Thymus (tissue), 11 donors: ENCODE measurements around the gene MCF2L2. TPM values are rescaled to one million over a fixed set of nuclear protein-coding genes. Genes with fewer than 3 reads are reported as not detected.

ENCODE experiments used
- DNase-seq, 9 donors: peaks; one replicate each; pipeline ENCODE4 v3.0.0-alpha.2; 2013; ENCODE audit warnings: low spot score in 9 of 9, low read depth in 6 of 9, missing footprints in 1 of 9
- H3K27ac ChIP-seq, 2 donors: one replicate each; pipeline ENCODE4 v1.5.1; 2013; ENCODE audit warnings: control low read depth in 1 of 2, low read depth in 1 of 2, low read length in 1 of 2, mild to moderate bottlenecking in 1 of 2, moderate library complexity in 1 of 2
- H3K27me3 ChIP-seq, 2 donors: one replicate each; pipeline ENCODE4 v1.5.1; 2013; ENCODE audit warnings: low read length in 1 of 2; ENCODE audit not compliant: control insufficient read depth in 2 of 2, insufficient read depth in 1 of 2
- H3K36me3 ChIP-seq, 2 donors: one replicate each; pipeline ENCODE4 v1.5.1; 2013; ENCODE audit warnings: low read length in 1 of 2, mild to moderate bottlenecking in 1 of 2, moderate library complexity in 1 of 2; ENCODE audit not compliant: control insufficient read depth in 2 of 2, insufficient read depth in 2 of 2
- H3K4me1 ChIP-seq, 2 donors: one replicate each; pipeline ENCODE4 v1.5.1; 2013; ENCODE audit warnings: low read length in 2 of 2; ENCODE audit not compliant: control insufficient read depth in 2 of 2, insufficient read depth in 2 of 2
- H3K4me3 ChIP-seq, 2 donors: one replicate each; pipeline ENCODE4 v1.5.1; 2013; ENCODE audit warnings: low read length in 2 of 2, control low read depth in 1 of 2, mild to moderate bottlenecking in 1 of 2
- H3K9me3 ChIP-seq, 2 donors: one replicate each; pipeline ENCODE4 v1.5.1; 2013; ENCODE audit warnings: low read length in 1 of 2, mild to moderate bottlenecking in 1 of 2; ENCODE audit not compliant: control insufficient read depth in 2 of 2, insufficient read depth in 1 of 2
- WGBS: extraction: QIAGEN DNeasy Blood & Tissue Kit; methylation state at CpG from one replicate; pipeline ENCODE4 v1.1.7; 2013; 5-methylcytosine and 5-hydroxymethylcytosine counted together
- polyA plus RNA-seq: library from polyadenylated mRNA; stranded (reverse); fragments of 200-250 nt; gene quantifications from one replicate; pipeline ENCODE4 v1.2.3, GENCODE V29; 2013
- total RNA-seq: library from RNA; stranded (reverse); fragments of 120-200 nt; gene quantifications from one replicate; pipeline ENCODE4 v1.2.4, GENCODE V29; 2013
- donor health status: healthy.

MCF2L2 gene
- total and polyA plus RNA-seq, 2 donors: 1.0 to 1.1 TPM

- no peak overlapping the region for H3K4me3 ChIP-seq
- 70% methylated on average over 5 of the region's 5 CpGs for WGBS
- H3K27ac ChIP-seq: no peak overlapping the region
- no peaks in the 10 kb centered on the region for H3K9me3 ChIP-seq
- DNase-seq: no peak
- H3K36me3 ChIP-seq: no peaks in the 10 kb centered on the region
- H3K27me3 ChIP-seq: no peaks in the 10 kb centered on the region
- peaks cover 3 to 16% of the 10 kb centered on the region in 2 donors for H3K4me1 ChIP-seq
Measured at GRCh38 chr3:183308751-183309150, 119.7 kb downstream of the MCF2L2 start.

GRCh38 chr3:183307749-183308148, 120.7 kb downstream of the MCF2L2 start:
- WGBS: 87% methylated on average over 2 of the region's 2 CpGs
- no peak overlapping the region for H3K27ac ChIP-seq

GRCh38 chr3:183306798-183307671, 121.4 kb downstream of the MCF2L2 start:
- WGBS: 31% methylated on average over 9 of the region's 9 CpGs
- H3K27ac ChIP-seq: peak overlapping the region in 1 of 2 donors; percentile 58
- H3K4me3 ChIP-seq: no peak overlapping the region
- no peaks in the 10 kb centered on the region for H3K9me3 ChIP-seq
- peak in 4 of 9 donors; percentile 42 to 76 (median 45) for DNase-seq
- peaks cover 3 to 20% of the 10 kb centered on the region in 2 donors for H3K4me1 ChIP-seq
- no peaks in the 10 kb centered on the region for H3K36me3 ChIP-seq
- H3K27me3 ChIP-seq: no peaks in the 10 kb centered on the region

More at GRCh38 chr3:183307749-183308148, 120.7 kb downstream of the MCF2L2 start:
- H3K9me3 ChIP-seq: no peaks in the 10 kb centered on the region
- no peak for DNase-seq
- H3K36me3 ChIP-seq: no peaks in the 10 kb centered on the region
- H3K4me1 ChIP-seq: peaks cover 3 to 16% of the 10 kb centered on the region in 2 donors
- H3K4me3 ChIP-seq: no peak overlapping the region
- no peaks in the 10 kb centered on the region for H3K27me3 ChIP-seq

GRCh38 chr3:183303690-183304089, 124.7 kb downstream of the MCF2L2 start:
- Histone ChIP-seq H3K36me3 (no peaks in the 10 kb centered on the region), H3K27ac (no peak overlapping the region), H3K27me3 (no peaks in the 10 kb centered on the region), H3K9me3 (peaks cover 0 to 4% of the 10 kb centered on the region in 2 donors), H3K4me1 (peaks cover 5 to 28% of the 10 kb centered on the region in 2 donors), H3K4me3 (no peak overlapping the region)
- no peak for DNase-seq
- WGBS: 98% methylated on average over 2 of the region's 2 CpGs

- Histone ChIP-seq H3K36me3 (no peaks in the 10 kb centered on the region), H3K4me1 (peaks cover 5 to 21% of the 10 kb centered on the region in 2 donors), H3K4me3 (no peak overlapping the region), H3K27ac (no peak overlapping the region), H3K27me3 (no peaks in the 10 kb centered on the region), H3K9me3 (peaks cover 0 to 6% of the 10 kb centered on the region in 2 donors)
- 75% methylated on average over 8 of the region's 8 CpGs for whole genome bisulfite sequencing
- no peak for DNase-seq
Measured at GRCh38 chr3:183301937-183302580, 126.4 kb downstream of the MCF2L2 start.

GRCh38 chr3:183300996-183301562, 127.3 kb downstream of the MCF2L2 start:
- WGBS: 96% methylated on average over 6 of the region's 6 CpGs
- Histone ChIP-seq H3K4me3 (no peak overlapping the region), H3K36me3 (no peaks in the 10 kb centered on the region), H3K9me3 (peaks cover 0 to 6% of the 10 kb centered on the region in 2 donors), H3K4me1 (peaks cover 3 to 12% of the 10 kb centered on the region in 2 donors), H3K27ac (no peak overlapping the region), H3K27me3 (no peaks in the 10 kb centered on the region)
- no peak for DNase-seq

GRCh38 chr3:183299976-183300375, 128.4 kb downstream of the MCF2L2 start:
- Histone ChIP-seq H3K27me3 (no peaks in the 10 kb centered on the region), H3K9me3 (peaks cover 0 to 6% of the 10 kb centered on the region in 2 donors), H3K4me3 (no peak overlapping the region), H3K36me3 (no peaks in the 10 kb centered on the region), H3K27ac (no peak overlapping the region), H3K4me1 (peaks cover 3 to 12% of the 10 kb centered on the region in 2 donors)
- DNase-seq: no peak
- 97% methylated on average over 4 of the region's 4 CpGs for WGBS

GRCh38 chr3:183298701-183299153, 129.7 kb downstream of the MCF2L2 start:
- peaks cover 3 to 12% of the 10 kb centered on the region in 2 donors for H3K4me1 ChIP-seq
- no peaks in the 10 kb centered on the region for H3K27me3 ChIP-seq
- H3K4me3 ChIP-seq: no peak overlapping the region
- WGBS: 49% methylated on average over 5 of the region's 5 CpGs
- peaks cover 0 to 6% of the 10 kb centered on the region in 2 donors for H3K9me3 ChIP-seq
- no peak for DNase-seq
- no peaks in the 10 kb centered on the region for H3K36me3 ChIP-seq
- no peak overlapping the region for H3K27ac ChIP-seq

GRCh38 chr3:183296944-183297343, 131.5 kb downstream of the MCF2L2 start:
- H3K27ac ChIP-seq: no peak overlapping the region
- H3K9me3 ChIP-seq: peaks cover 0 to 6% of the 10 kb centered on the region in 2 donors
- H3K36me3 ChIP-seq: no peaks in the 10 kb centered on the region
- 96% methylated on average over 12 of the region's 12 CpGs for WGBS
- H3K4me1 ChIP-seq: peaks cover 3 to 8% of the 10 kb centered on the region in 2 donors
- DNase-seq: no peak
- H3K27me3 ChIP-seq: no peaks in the 10 kb centered on the region
- no peak overlapping the region for H3K4me3 ChIP-seq
